GM21423 (cell line): Measurements from ENCODE around the gene VTI1A.
"Not testable (repeated sequence)": the region's sequence is repeated elsewhere in the genome, so short reads cannot be mapped to it uniquely, and the experiment has no call there.

Source experiments
- ATAC-seq: cut with Tn5 transposase; IDR thresholded peaks from one replicate; pipeline ENCODE4 v1.9.1; 2021; ENCODE audit warnings: mild to moderate bottlenecking, moderate library complexity; ENCODE audit not compliant: unreplicated experiment

VTI1A gene

DNA sequence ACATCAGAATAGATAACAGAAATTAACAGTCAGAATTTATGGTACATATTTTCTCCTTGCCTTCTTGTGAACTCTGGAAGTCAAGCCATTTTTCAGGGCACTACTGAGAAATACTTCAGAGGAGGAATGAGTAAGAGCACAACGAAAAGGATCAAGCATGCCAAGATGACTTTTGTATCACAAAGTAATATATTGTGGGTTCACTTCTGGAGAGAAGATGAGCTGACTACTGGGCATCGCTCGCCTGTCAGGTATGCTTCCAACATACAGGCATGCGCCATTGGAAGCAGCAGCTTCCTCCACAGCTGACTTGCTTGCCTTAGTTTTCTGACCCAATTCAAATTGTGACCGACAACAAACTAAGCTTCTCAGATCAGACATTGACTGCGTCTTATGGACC, 137.3 kb downstream of the VTI1A start:
- ATAC-seq: no peak

- ATAC-seq: no peak
Observed at GRCh38 chr10:112585126-112585525, 138.1 kb downstream of the VTI1A start.

DNA sequence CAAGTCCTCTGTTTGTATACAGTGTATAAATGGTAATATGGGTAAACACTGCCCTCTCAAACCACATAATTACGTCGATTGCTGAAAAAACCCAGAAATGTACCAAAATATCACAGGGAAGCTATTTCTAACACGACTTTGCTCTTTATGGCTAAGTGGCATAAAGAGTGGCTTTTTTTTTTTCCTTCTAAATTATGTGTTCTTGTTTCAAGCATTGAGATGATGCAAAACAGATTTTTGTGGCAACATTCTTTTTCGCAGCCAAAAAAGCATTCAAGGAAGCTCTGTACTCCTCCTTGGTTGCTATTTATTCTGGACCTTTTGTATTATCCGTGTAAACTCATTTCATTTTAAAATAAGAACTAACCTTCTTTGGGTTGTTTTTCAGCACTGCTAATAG, 138.9 kb downstream of the VTI1A start:
- no peak for ATAC-seq

DNA sequence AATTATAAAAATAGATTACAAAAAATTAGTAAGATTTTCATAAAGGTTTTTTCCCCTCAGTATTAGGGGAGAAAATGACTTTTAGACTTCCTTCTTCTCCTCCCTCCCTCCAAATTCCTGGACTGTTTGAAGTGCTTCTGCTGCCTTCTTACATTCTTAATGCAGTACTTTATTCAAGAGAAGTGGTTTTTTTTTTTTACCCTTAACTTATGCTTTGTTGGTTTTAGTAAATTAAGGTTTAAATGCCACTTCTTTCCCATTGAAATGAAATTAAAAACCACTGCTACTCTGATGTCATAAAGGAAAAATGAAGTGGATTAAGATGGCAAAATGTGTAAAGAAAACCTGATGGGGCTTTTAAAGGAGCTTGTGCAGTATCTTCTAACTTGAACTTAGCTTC, 140.7 kb downstream of the VTI1A start:
- ATAC-seq: no peak

DNA sequence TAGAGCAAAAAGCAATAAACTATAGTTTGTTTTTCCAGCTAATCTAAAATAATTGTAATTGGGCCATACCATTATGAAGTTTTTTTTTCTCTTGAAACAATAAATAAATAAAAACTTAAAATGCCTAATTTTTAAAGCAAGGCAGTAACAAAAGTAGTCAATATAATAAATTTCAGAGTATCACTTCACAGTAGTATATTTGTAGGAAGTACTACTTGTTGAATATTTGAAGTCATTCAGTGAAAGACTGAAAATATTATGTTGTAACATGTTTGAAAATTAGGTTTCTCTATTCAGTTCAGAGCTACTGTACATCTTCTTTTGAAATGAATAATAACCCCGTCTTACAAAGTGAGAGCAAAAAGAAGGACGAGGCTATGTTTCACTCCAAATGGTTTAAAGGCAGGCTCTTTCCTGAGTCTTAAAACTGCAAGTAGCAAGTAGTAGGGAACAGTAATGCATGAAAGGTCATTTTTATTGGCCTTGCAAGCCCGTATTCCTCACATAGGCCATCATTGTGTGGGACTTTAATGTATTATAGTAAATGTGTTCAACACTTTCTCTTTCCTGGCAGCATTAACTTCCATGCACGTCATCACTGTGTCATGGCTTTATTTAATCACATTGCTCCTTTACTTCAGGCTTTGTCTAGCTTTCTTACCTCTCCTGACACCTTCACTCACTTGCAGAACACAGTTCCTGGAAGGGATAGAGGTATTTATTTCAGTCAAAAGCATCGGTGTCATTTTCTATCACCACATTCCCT, 141.4 kb downstream of the VTI1A start:
- ATAC-seq: no peak

DNA sequence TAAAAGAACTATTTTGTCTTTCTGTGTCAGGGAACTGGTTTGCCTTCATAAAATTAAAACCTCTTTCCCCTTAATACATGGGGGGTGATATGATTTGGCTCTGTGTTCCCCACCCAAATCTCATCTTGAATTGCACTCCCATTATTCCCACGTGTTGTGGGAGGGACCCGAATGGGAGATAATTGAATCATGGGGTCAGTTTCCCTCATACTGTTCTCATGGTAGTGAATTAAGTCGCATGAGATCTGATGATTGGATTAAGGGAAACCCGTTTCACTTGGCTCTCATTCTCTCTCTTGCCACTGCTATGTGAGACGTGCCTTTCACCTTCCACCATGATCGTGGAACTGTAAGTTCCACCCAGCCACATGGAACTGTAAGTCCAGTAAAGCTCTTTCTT, 142.1 kb downstream of the VTI1A start:
- no peak for ATAC-seq

- ATAC-seq: not testable (repeated sequence)
Observed at GRCh38 chr10:112590786-112591185, 143.8 kb downstream of the VTI1A start.

DNA sequence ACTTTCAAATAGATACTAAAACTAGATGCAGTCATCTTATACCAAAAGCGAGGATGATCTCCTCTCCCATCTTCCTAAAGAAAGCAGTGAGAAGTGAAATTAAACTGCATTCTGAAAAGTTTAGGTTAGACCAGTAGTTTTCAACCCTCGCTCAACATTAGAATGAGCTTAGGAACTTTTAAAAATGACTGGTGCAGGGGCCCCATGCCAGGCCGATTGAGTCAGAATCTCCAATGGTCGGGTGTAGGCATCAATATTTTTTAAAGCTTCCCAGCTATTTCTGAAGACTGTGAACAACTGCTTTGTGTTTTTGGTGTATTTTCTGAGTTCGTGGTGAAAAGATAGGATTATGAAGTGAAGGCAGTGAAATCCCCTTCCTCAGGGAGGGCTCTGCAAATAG, 146.0 kb downstream of the VTI1A start:
- no peak for ATAC-seq

GRCh38 chr10:112601214-112602090, 154.4 kb downstream of the VTI1A start:
- ATAC-seq: no peak

DNA sequence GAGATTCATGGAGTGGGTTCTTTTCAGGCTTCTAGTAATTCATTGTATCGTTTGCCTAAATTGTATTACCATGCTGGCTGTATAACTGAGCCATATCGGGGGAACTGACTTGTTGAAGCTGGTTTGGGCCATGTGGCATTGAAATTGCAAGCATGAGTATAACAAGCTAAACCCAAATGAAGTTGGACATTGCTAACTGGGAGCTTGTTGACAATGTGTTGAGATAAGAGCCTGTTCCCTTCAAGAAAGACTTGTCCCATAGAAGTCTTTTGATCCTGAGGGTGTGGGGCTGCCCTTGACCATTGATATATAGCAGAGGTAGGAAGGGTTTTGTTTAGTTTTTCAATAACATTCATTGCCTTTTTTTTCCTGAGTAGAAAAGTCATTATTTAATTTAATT, 156.0 kb downstream of the VTI1A start:
- no peak for ATAC-seq

DNA sequence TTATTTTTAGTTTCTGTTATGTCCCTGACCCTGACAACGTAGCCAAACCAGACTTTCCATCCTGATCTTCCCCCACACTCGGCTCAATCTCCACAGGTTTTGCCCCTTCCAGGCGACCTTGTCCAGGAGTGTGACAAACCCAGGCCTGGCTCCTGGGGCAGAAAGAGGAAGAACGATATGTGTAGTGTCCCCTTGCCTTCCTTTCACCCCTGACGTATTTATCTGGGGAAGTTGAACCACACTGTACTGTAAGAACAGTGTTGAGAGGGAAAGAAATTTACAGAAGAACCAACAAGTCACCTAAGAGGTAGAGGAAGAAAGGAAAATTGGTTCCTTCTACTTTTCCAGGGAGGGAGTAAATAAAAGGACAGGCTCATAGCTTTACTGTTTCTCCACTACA, 158.0 kb downstream of the VTI1A start:
- no peak for ATAC-seq

DNA sequence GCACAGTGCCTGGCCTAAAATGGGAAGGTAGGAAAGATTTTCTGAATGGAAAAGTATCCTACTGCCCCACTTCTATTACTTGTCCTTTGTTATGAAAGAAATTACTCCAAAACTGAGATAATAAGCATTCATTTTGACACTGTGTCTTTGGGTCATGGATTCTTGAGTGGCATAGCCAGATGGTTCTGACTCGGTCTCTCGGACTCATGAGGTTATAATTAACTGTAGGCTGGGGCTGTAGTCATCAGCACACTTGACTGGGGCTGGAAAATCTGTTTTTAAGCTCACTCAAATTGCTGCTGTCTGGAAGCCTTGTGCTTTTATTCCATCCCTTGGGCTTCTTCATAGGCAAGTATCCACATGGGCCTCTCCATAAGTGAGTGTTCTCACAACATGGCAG, 160.5 kb downstream of the VTI1A start:
- no peak for ATAC-seq

GRCh38 chr10:112613620-112614019, 166.6 kb downstream of the VTI1A start:
- no peak for ATAC-seq

- no peak for ATAC-seq
Observed at GRCh38 chr10:112614072-112614471, 167.1 kb downstream of the VTI1A start.

DNA sequence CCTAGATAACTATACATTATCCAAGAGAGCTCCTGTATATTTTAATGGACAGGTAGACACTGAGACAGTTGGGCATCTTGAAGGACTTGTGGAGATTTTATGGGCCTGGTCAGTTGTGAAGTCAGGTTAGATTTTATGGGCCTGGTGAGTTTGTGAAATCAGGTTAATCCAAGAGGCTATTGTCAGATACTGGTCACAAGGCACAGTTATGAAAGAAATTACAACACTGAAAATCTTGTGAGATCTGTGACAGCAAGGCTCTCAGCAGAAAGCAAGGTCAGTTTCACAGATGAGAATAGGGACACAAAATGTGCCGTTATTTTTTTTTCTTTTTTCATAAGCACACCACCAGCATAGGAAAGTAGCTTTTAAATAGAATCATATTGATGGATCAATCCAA, 167.6 kb downstream of the VTI1A start:
- no peak for ATAC-seq

DNA sequence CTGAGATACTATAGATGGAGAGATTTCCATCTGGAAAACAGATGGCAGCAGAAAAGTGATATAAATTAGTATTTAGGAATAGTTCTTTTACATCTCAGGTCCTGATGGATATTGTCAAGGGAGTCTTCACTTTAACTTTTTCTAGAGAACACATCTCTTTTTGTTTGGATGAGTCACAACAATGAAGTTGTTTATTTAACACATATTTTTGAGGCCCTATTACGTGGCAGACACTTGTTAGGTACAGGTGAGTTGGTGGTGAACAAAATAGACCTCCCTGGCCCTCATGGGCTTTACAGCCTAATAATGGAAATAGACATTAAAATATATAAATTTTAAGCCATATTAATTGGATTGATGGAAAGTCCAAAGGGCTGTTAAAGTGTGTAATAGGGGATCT, 168.3 kb downstream of the VTI1A start:
- no peak for ATAC-seq

DNA sequence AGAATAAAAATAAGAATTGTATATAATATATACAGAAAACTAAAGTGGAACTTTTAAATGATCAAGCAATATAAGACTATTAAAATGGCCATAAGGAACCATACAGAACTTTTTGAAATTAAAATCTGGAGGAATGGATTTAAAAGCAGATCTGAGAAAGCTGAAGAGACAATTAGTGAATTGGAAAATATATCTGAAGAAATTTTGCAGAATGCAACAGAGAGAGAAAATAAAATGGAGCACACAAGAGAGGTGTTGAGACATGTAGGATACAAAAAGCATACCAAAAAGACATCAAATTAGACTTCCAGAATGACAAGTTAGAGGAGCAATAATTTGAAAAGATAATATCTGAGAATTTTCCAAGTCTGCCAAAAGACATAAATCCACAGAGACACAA, 169.6 kb downstream of the VTI1A start:
- no peak for ATAC-seq

DNA sequence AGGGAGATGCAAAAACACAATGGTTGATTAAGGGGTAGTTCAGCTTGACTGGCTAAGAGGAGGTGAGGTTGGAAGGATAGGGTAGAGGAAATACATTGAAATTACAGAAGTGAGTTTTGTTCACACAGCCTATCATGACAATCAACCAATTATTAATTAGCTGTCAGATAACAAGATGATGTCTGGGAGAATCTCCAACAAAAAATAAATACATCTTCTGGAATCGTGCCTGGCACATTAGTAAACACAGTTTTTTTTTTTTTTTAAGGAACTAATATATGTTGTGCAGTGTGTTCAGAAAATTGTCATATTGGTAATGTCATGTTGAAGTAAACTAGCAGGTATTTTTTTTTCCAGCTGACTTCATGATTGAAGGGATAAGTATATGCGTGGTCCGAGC, 171.8 kb downstream of the VTI1A start:
- no peak for ATAC-seq

DNA sequence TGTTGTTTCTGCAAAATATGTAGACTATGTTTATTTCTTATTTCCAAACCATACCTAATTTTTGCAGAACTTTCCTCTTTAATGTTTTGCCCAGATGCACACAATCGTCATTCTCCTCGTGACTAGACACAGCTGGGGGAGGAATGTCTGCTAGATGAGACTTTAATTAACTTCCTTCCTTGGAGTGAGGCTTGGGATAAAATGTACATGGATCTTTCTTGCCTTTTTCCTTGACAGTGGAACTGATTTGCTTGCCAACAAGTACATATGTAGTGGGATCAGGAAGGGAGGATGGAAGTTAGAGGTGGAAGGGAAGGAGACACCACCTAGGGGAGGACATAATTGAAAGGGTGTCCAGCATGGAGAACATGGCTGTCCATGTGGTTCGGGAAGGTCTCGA, 172.5 kb downstream of the VTI1A start:
- ATAC-seq: no peak

DNA sequence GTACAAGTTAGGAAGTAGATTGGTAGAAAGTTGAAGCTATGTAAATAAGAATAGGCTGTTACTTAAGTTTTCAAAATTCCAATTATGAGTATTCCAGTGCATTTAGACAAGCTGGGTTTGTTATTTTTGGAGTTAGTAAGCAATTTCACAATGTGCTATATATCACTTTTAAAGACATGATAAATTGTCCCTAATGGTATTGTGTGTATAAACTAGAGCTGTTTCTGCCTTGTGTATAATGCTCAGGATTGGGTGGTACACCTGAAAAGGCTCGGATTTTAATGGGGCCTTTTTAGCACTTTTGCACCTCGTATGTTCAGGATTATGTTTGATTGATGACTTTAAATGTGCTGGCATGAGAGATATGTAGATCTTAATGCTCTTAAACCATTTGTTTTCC, 175.8 kb downstream of the VTI1A start:
- no peak for ATAC-seq

DNA sequence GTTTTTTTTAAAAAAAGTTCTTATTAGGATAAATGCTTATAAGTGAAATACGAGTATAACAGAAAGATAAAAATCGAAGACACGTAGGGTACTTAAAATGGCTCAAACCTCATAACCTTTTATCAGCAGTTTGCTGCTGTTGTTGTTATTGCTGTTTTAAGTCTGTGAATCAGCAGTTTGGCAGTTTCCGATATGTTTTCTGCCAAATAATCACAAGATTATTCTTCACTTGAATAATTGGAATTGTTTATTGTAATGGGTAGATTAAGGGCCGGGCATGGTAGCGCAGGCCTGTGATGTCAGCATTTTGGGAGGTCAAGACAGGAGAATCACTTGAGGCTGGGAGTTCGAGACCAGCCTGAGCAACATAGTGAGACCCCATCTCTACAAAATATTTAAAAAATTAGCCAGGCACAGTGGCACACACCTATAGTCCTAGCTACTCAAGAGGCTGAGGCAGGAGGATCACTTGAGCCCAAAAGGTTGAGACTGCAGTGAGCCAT, 177.6 kb downstream of the VTI1A start:
- no peak for ATAC-seq

GRCh38 chr10:112628951-112629609, 182.1 kb downstream of the VTI1A start:
- no peak for ATAC-seq
